RWPE1 (cell line): ENCODE data around the gene EEF1G.

Experiments used
- CTCF ChIA-PET: fragments of 350-600 bp; sonication (Branson Sonifier 250); formaldehyde crosslinking; extraction: SDS; loops from one replicate; lab custom pipeline; 2021; lab: Yijun Ruan, JAX
- POLR2A ChIA-PET: fragments of 400-600 bp; formaldehyde crosslinking; extraction: SDS; loops from one replicate; lab custom pipeline; 2020; ENCODE audit warnings: antibody characterized with exemption; ENCODE audit not compliant: low non-redundant PET; lab: Yijun Ruan, JAX
- DNase-seq: peaks from one replicate; pipeline ENCODE4 v3.0.0; 2012; ENCODE audit warnings: low spot score
- H3K27ac ChIP-seq: fragments of 450-650 bp; 2 replicates; pipeline ENCODE4 v1.5.1; 2017
- CTCF ChIP-seq: fragments of 450-650 bp; conservative IDR thresholded peaks from 2 replicates; pipeline ENCODE4 v1.5.1; 2017; ENCODE audit warnings: low read depth, mild to moderate bottlenecking

Gene EEF1G

DNA sequence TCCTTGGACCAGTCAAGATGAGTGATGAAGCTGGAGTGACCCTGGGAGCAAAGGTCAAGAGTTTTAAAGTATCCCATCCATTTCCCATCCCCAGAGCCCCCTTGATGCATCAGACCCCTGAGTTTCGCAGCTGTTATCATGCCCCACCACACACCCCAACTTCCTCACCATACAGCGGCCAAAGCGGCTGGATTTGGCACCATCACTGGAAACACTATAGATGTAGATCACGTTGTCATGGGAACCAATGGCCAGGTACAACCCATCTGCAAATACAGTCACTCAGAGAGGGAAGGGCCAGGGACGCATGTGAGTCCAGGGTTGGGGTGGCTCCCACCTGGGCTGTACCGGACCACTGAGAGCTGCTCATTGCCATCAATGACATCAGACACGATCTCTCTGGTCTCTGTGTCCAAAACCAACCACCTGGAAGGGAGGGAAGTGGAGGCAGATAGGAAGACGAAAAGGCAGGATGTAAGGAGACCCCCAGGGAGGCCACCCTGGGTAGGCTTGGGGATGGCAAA is 30.1 kb upstream of the EEF1G start:
- peak overlapping the region; percentile 98 for H3K27ac ChIP-seq
- DNase-seq: no peak
- ChIA-PET POLR2A (no interaction called here), CTCF (no interaction called here)
- no peak for TF ChIP-seq CTCF

DNA sequence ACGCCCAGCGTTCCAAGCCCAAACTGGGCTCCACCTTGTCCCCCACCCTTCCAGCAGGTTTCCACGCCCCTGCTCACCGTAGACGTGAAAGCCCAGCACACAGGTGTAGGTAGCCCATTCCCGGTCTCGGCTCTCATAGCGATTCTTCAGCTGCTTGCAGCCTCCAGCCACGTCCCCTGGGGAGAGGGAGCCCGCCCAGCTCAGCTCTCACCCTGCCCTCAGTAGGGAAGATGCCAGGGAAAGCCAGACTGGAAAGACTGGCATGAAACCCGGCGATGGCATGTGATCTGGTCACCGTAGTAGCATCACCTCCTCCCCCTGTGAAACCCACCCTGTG is 29.3 kb upstream of the EEF1G start:
- no peak for TF ChIP-seq CTCF
- POLR2A ChIA-PET: interaction anchor here (0.9 kb wide), 1 partner anchor 11 kb away, joined by 3 read pairs; no protein-coding TSS in a partner anchor
- peak overlapping the region; percentile 98 for H3K27ac ChIP-seq
- no peak for DNase-seq
- CTCF ChIA-PET: interaction anchor here (0.9 to 1.0 kb wide), 2 partner anchors 9 to 33 kb away, joined by 3 read pairs; no protein-coding TSS in a partner anchor

DNA sequence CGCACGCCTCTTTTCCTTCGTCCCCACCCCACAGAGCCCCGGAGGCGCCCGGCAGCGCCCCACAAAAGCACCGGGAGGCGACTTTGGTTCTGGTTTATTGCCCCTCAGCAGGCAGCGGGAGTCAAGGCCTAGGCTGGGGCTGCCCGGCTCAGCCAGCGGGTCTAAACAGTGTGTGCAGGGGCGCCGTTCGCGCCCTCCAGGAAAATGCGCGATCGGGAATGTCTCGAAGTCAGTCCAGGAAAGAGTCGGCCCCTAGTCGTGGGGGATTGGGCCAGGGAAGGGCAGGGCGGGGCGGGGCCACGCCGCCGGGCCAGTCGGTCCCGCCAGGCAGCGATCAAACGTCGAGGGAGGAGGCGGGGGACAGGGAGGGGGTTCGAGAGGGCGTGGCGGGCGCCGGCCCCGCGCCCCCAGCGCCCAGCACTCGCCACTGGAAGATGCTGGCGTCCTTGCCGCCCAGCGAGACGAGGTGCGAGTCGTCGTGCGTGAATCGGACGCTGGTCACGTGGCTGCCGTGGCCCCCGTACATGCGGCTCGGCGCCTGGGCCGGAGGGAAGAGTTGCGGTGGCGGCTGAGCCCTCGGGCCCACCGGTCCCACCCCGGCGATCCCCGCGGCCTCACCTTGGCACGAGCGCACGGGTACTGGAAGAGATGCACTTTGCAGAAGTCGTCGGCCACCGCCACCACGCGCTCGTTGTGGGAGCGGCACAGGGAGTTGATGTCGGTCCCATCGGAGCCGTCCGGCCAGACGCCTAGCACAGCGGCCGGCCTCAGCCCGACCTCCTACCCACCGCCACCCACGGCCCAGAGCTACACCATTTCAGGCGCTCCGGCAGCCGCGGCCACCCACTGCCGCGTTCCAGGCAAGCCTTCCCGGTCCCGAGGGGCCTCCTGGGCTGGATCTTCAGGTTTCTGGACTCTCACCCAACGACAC is 28.7 kb upstream of the EEF1G start:
- ChIA-PET POLR2A (interaction anchor here (0.5 to 2.3 kb wide), 6 partner anchors 10 to 195 kb away, joined by 3 to 24 read pairs (median 6); partner anchors contain the start of genes B3GAT3, C11orf98, CSKMT and TUT1), CTCF (interaction anchor here (0.6 to 1.0 kb wide), 3 partner anchors 9 to 283 kb away, joined by 3 to 5 read pairs (median 3); no protein-coding TSS in a partner anchor)
- peak overlapping the region; percentile 98 for H3K27ac ChIP-seq
- peak; percentile 79 for DNase-seq
- TF ChIP-seq CTCF: peak; percentile 25

GRCh38 chr11:62601372-62602140 is 27.9 kb upstream of the EEF1G start, which contains the start of gene MTA2:
Gene MTA2, minus strand, starts transcription at chr11:62601865. Its CDS starts 415 bp downstream, at chr11:62601450.
- peak within 1 kb of the TSS; percentile 98 for H3K27ac ChIP-seq
- ChIA-PET POLR2A (interaction anchor here (0.5 to 2.3 kb wide), 6 partner anchors 9 to 196 kb away, joined by 3 to 24 read pairs (median 6); partner anchors contain the start of genes B3GAT3, C11orf98, CSKMT and TUT1), CTCF (interaction anchor here (0.6 to 1.2 kb wide), 3 partner anchors 47 to 282 kb away, joined by 4 to 5 read pairs (median 4); no protein-coding TSS in a partner anchor)
- no peak for TF ChIP-seq CTCF
- DNase-seq: peak; percentile 92

GRCh38 chr11:62601122-62601371 is 27.4 kb upstream of the EEF1G start:
- CTCF ChIA-PET: interaction anchor here (0.6 to 1.2 kb wide), 2 partner anchors 47 to 59 kb away, joined by 4 read pairs; no protein-coding TSS in a partner anchor
- DNase-seq: no peak

More at GRCh38 chr11:62601122-62601371, 27.4 kb upstream of the EEF1G start:
- no peak for TF ChIP-seq CTCF
- peak overlapping the region; percentile 98 for H3K27ac ChIP-seq
- POLR2A ChIA-PET: interaction anchor here (0.6 to 2.3 kb wide), 5 partner anchors 8 to 785 kb away, joined by 3 to 24 read pairs (median 9); partner anchors contain the start of genes B3GAT3, C11orf98, CSKMT and TUT1
